ENCODE data around the gene BSG. TPM values are rescaled to one million over a fixed set of nuclear protein-coding genes. Genes with fewer than 3 reads are reported as not detected.

BSG gene
- total RNA-seq, 1 experiment from 2014 or later: 618 TPM

DNA sequence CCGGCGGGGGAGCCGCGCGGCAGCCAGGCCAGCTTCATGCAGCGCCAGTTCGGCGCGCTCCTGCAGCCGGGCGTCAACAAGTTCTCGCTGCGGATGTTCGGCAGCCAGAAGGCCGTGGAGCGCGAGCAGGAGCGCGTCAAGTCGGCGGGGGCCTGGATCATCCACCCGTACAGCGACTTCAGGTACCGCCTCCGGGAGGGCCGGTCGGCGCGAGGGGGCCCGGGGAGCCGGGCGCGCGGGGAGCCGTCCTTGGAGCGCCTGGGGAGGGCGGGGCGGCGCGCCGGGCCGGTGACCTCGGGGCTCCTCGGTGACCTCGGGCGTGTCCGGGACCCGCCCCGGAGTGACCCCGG, 18.0 kb downstream of the BSG start:
- no peak overlapping the region for H3K27ac Mint-ChIP-seq (ENCODE audit: unreplicated experiment)
- 0 out of 2 replicates have a peak, but pooled peaks cover 2% of the 10 kb centered on the region for H3K27me3 ChIP-seq (replicated peaks; ENCODE audit: control insufficient read depth, insufficient read depth, low read length)
- H3K4me1 Mint-ChIP-seq (ENCODE audit: low read depth, unreplicated experiment): no peaks in the 10 kb centered on the region
- TF ChIP-seq, protein P1, sequence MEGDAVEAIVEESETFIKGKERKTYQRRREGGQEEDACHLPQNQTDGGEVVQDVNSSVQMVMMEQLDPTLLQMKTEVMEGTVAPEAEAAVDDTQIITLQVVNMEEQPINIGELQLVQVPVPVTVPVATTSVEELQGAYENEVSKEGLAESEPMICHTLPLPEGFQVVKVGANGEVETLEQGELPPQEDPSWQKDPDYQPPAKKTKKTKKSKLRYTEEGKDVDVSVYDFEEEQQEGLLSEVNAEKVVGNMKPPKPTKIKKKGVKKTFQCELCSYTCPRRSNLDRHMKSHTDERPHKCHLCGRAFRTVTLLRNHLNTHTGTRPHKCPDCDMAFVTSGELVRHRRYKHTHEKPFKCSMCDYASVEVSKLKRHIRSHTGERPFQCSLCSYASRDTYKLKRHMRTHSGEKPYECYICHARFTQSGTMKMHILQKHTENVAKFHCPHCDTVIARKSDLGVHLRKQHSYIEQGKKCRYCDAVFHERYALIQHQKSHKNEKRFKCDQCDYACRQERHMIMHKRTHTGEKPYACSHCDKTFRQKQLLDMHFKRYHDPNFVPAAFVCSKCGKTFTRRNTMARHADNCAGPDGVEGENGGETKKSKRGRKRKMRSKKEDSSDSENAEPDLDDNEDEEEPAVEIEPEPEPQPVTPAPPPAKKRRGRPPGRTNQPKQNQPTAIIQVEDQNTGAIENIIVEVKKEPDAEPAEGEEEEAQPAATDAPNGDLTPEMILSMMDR (IDR thresholded peaks at IDR 0.05; ENCODE audit: insufficient read depth in 1 of 2, low read depth in 1 of 2, low read length in 1 of 2, severe bottlenecking in 1 of 2, unreplicated experiment in 1 of 2): no peak
- H3K4me3 Mint-ChIP-seq (ENCODE audit: unreplicated experiment): no peak overlapping the region
- no peaks in the 10 kb centered on the region for H3K9me3 Mint-ChIP-seq (ENCODE audit: unreplicated experiment)
- BruUV-seq (replicated peaks): no TSS peak
- H3K9me3 ChIP-seq: no peaks in the 10 kb centered on the region
- intact Hi-C loops (cut with micrococcal nuclease; ENCODE audit: unreplicated experiment): no loop called here
- H3K27me3 Mint-ChIP-seq (ENCODE audit: insufficient read depth, unreplicated experiment): peaks cover 7% of the 10 kb centered on the region
- peaks cover 19% of the 10 kb centered on the region for H3K4me1 ChIP-seq
- ChIA-PET POLR2A (no interaction called here), CTCF (interaction anchor here (0.5 kb wide), 1 partner anchor 35 kb away, joined by 4 read pairs; no protein-coding TSS in a partner anchor)
- peaks cover 19% of the 10 kb centered on the region for H3K36me3 Mint-ChIP-seq (ENCODE audit: insufficient read depth, unreplicated experiment)
- H3K36me3 ChIP-seq (ENCODE audit: control insufficient read depth, insufficient read depth, low read length): no peaks in the 10 kb centered on the region
- peak in 1 of 2 experiments; percentile 35 for DNase-seq
- peak overlapping the region; percentile 38 for H3K4me3 ChIP-seq (ENCODE audit: low read depth, low read length)

DNA sequence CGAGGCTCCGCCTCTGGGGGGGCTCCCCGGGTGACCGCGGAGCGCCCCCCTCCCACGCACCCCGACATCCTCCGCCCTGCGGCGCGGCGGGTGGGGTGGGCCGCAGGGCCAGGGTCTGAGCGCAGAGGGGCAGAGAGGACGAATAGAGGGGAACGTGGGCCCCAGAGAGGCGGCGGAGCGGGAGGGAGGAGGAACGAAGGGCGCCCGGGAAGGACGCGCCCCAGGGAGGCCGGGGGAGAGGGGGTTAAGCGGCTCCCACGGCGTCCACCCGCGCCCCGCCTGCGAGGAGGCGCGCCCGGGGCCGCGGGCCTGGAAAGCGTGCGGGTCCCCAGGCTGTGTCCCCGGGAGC, 18.3 kb downstream of the BSG start:
- H3K9me3 Mint-ChIP-seq (ENCODE audit: unreplicated experiment): no peaks in the 10 kb centered on the region
- TF ChIP-seq, protein P1 (IDR thresholded peaks at IDR 0.05; ENCODE audit: insufficient read depth in 1 of 2, low read depth in 1 of 2, low read length in 1 of 2, severe bottlenecking in 1 of 2, unreplicated experiment in 1 of 2): no peak
- peaks cover 7% of the 10 kb centered on the region for H3K27me3 Mint-ChIP-seq (ENCODE audit: insufficient read depth, unreplicated experiment)
- no peaks in the 10 kb centered on the region for H3K9me3 ChIP-seq
- no TSS peak for BruUV-seq (replicated peaks)
- peaks cover 19% of the 10 kb centered on the region for H3K4me1 ChIP-seq
- intact Hi-C loops (cut with micrococcal nuclease; ENCODE audit: unreplicated experiment): no loop called here
- no peaks in the 10 kb centered on the region for H3K36me3 ChIP-seq (ENCODE audit: control insufficient read depth, insufficient read depth, low read length)
- H3K36me3 Mint-ChIP-seq (ENCODE audit: insufficient read depth, unreplicated experiment): peaks cover 17% of the 10 kb centered on the region
- no peak for DNase-seq
- 0 out of 2 replicates have a peak, but pooled peaks cover 2% of the 10 kb centered on the region for H3K27me3 ChIP-seq (replicated peaks; ENCODE audit: control insufficient read depth, insufficient read depth, low read length)
- ChIA-PET POLR2A (no interaction called here), CTCF (no interaction called here)
- peak overlapping the region; percentile 38 for H3K4me3 ChIP-seq (ENCODE audit: low read depth, low read length)
- H3K27ac Mint-ChIP-seq (ENCODE audit: unreplicated experiment): no peak overlapping the region
- no peak overlapping the region for H3K4me3 Mint-ChIP-seq (ENCODE audit: unreplicated experiment)
- no peaks in the 10 kb centered on the region for H3K4me1 Mint-ChIP-seq (ENCODE audit: low read depth, unreplicated experiment)

DNA sequence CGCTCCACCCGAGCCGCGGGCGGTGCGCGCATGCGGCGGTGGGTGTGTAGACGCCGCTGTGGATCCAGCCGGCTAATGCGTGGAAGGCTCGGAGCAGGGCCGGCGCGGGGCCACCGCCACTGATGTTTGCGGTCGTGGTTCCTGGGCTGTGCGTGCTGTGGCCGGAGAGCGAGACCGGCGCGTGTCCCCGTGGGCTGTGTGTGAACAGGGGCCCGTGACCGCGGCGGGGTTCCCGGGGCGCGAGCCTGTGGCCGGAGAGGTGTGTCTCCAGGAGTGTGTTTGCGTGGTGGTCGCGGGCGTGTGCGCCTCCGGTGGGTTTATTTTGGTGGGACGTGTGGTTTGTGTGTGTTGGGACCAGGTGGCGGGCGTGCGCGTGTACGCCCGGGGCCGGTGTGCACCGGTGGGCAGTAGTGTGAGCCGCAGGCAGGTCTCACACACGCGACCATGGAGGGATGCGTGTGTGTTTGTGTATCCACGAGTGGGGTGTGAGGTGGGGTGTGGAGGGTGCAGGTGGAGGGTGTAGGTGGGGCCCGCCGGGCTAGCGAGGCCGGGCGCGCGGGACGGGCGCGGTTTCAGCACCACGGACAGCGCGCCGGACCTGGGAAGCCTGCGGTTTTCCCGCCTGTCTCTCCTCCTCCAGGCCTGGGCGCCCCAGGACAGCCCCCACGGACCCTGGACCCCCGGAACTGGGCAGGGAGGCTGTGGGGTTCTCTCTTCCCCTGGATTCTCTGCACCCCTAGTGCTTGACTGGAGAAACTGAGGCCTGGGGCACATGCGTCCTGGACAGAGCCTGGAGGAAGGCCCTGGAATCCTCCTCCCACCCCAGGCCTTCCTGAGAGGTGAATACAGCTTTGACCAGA, 18.9 kb downstream of the BSG start:
- Mint-ChIP-seq H3K4me1 (ENCODE audit: low read depth, unreplicated experiment) (no peaks in the 10 kb centered on the region), H3K27me3 (ENCODE audit: insufficient read depth, unreplicated experiment) (peaks cover 7% of the 10 kb centered on the region), H3K9me3 (ENCODE audit: unreplicated experiment) (no peaks in the 10 kb centered on the region), H3K4me3 (ENCODE audit: unreplicated experiment) (no peak overlapping the region), H3K36me3 (ENCODE audit: insufficient read depth, unreplicated experiment) (peaks cover 11% of the 10 kb centered on the region), H3K27ac (ENCODE audit: unreplicated experiment) (no peak overlapping the region)
- ChIA-PET CTCF (no interaction called here), POLR2A (no interaction called here)
- intact Hi-C loops (cut with micrococcal nuclease; ENCODE audit: unreplicated experiment): no loop called here
- 0 out of 2 replicates have a peak, but pooled peaks cover 2% of the 10 kb centered on the region for H3K27me3 ChIP-seq (replicated peaks; ENCODE audit: control insufficient read depth, insufficient read depth, low read length)
- no peaks in the 10 kb centered on the region for H3K36me3 ChIP-seq (ENCODE audit: control insufficient read depth, insufficient read depth, low read length)
- no peaks in the 10 kb centered on the region for H3K9me3 ChIP-seq
- TF ChIP-seq, protein P1 (IDR thresholded peaks at IDR 0.05; ENCODE audit: insufficient read depth in 1 of 2, low read depth in 1 of 2, low read length in 1 of 2, severe bottlenecking in 1 of 2, unreplicated experiment in 1 of 2): no peak
- peak in 1 of 2 experiments; percentile 62 for DNase-seq
- H3K4me3 ChIP-seq (ENCODE audit: low read depth, low read length): no peak overlapping the region
- no TSS peak for BruUV-seq (replicated peaks)
- H3K4me1 ChIP-seq: peaks cover 19% of the 10 kb centered on the region

All from Caco-2 (cell line).